MCF 10A (cell line): ENCODE results near the gene DGCR8. TPM values are rescaled to one million over a fixed set of nuclear protein-coding genes. Genes with fewer than 3 reads are reported as not detected.
A peak's percentile ranks its signal among the peaks of the same experiment; 100 is the strongest.

Source experiments
- BruUV-seq: library from RNA; stranded (reverse); fragments of 400-500 nt; replicated peaks from 2 replicates; lab custom pipeline; 2021; lab: Mats Ljungman, UMichigan
- CTCF ChIA-PET: fragments of 300-600 bp; sonication (Branson Sonifier 250); formaldehyde crosslinking; extraction: SDS; loops from one replicate; lab custom pipeline; 2021; ENCODE audit warnings: antibody characterized with exemption, inconsistent platforms; lab: Yijun Ruan, JAX
- POLR2A ChIA-PET: fragments of 300-600, 350-650 bp; sonication (Branson Sonifier 250); formaldehyde crosslinking; extraction: SDS; loops from one replicate; lab custom pipeline; 2020; ENCODE audit warnings: antibody characterized with exemption, inconsistent platforms; lab: Yijun Ruan, JAX
- DNase-seq: peaks from one replicate; pipeline ENCODE4 v3.0.0-alpha.2; 2018; ENCODE audit not compliant: unreplicated experiment
- H3K27ac Mint-ChIP-seq: one replicate; pipeline ENCODE4 v1.8.0; 2022; ENCODE audit warnings: mild to moderate bottlenecking, low read depth, mixed read lengths; ENCODE audit not compliant: unreplicated experiment
- H3K27me3 Mint-ChIP-seq: one replicate; pipeline ENCODE4 v1.8.0; 2022; ENCODE audit warnings: mixed read lengths; ENCODE audit not compliant: insufficient read depth, unreplicated experiment
- H3K36me3 Mint-ChIP-seq: one replicate; pipeline ENCODE4 v1.8.0; 2022; ENCODE audit warnings: mild to moderate bottlenecking, moderate library complexity, mixed read lengths; ENCODE audit not compliant: insufficient read depth, unreplicated experiment
- H3K4me1 Mint-ChIP-seq: one replicate; pipeline ENCODE4 v1.8.0; 2022; ENCODE audit warnings: mixed read lengths; ENCODE audit not compliant: insufficient read depth, unreplicated experiment
- H3K4me3 Mint-ChIP-seq: one replicate; pipeline ENCODE4 v1.8.0; 2022; ENCODE audit warnings: mild to moderate bottlenecking, moderate library complexity, mixed read lengths; ENCODE audit not compliant: unreplicated experiment
- H3K9me3 Mint-ChIP-seq: one replicate; pipeline ENCODE4 v1.8.0; 2022; ENCODE audit warnings: mixed read lengths; ENCODE audit not compliant: unreplicated experiment
- CTCF ChIP-seq: fragments of 200-600 bp; IDR thresholded peaks from one replicate; pipeline ENCODE4 v1.8.0; 2022; ENCODE audit warnings: antibody characterized with exemption, mild to moderate bottlenecking; ENCODE audit not compliant: unreplicated experiment
- intact Hi-C: fragments of 100-400 bp; cut with micrococcal nuclease; formaldehyde crosslinking; loops from 2 replicates; pipeline ENCODE4 v1.14.1; 2022
- total RNA-seq: library from RNA; stranded (reverse); gene quantifications from 2 replicates; pipeline ENCODE4 v1.2.3, GENCODE V29; 2022

The DGCR8 gene
- total RNA-seq, 1 experiment from 2014 or later = 40.8 TPM

- POLR2A ChIA-PET = interaction anchor here (1.0 to 2.2 kb wide), 2 partner anchors 10 kb away, joined by 3 to 11 read pairs; partner anchors contain the start of gene TRMT2A
- CTCF ChIA-PET = no interaction called here
- H3K27ac Mint-ChIP-seq = no peak overlapping the region
- DNase-seq = no peak
- H3K36me3 Mint-ChIP-seq = peaks cover 36% of the 10 kb centered on the region
- intact Hi-C loops = no loop called here
- no peaks in the 10 kb centered on the region for H3K9me3 Mint-ChIP-seq
- TF ChIP-seq CTCF = no peak
- H3K4me3 Mint-ChIP-seq = no peak overlapping the region
- BruUV-seq = no TSS peak
- no peaks in the 10 kb centered on the region for H3K27me3 Mint-ChIP-seq
- H3K4me1 Mint-ChIP-seq = no peaks in the 10 kb centered on the region
Measured at GRCh38 chr22:20127318-20127868, 47.4 kb downstream of the DGCR8 start.

- no TSS peak for BruUV-seq
- ChIA-PET CTCF (interaction anchor here (1.0 kb wide), 1 partner anchor 155 kb away, joined by 3 read pairs; no protein-coding TSS in a partner anchor), POLR2A (interaction anchor here (1.0 to 3.0 kb wide), 2 partner anchors 9 to 11 kb away, joined by 3 to 17 read pairs; partner anchors contain the start of gene TRMT2A)
- Mint-ChIP-seq H3K27me3 (no peaks in the 10 kb centered on the region), H3K36me3 (peaks cover 33% of the 10 kb centered on the region), H3K4me1 (no peaks in the 10 kb centered on the region), H3K9me3 (no peaks in the 10 kb centered on the region), H3K27ac (no peak overlapping the region), H3K4me3 (no peak overlapping the region)
- DNase-seq = no peak
- intact Hi-C loops = no loop called here
- no peak for TF ChIP-seq CTCF
Measured at GRCh38 chr22:20127869-20128618, 48.0 kb downstream of the DGCR8 start.

- CTCF ChIA-PET = interaction anchor here (1.0 kb wide), 1 partner anchor 156 kb away, joined by 3 read pairs; no protein-coding TSS in a partner anchor
- TSS peak; percentile 12 for BruUV-seq
- TF ChIP-seq CTCF = no peak
- H3K4me1 Mint-ChIP-seq = no peaks in the 10 kb centered on the region
- intact Hi-C loops = no loop called here
- POLR2A ChIA-PET = interaction anchor here (3.0 kb wide), 1 partner anchor 10 kb away, joined by 17 read pairs; the partner anchor contains the start of gene TRMT2A
- H3K4me3 Mint-ChIP-seq = no peak overlapping the region
- H3K27ac Mint-ChIP-seq = no peak overlapping the region
- DNase-seq = no peak
- H3K27me3 Mint-ChIP-seq = no peaks in the 10 kb centered on the region
- H3K9me3 Mint-ChIP-seq = no peaks in the 10 kb centered on the region
- H3K36me3 Mint-ChIP-seq = peaks cover 33% of the 10 kb centered on the region
Measured at GRCh38 chr22:20128619-20128901, 48.5 kb downstream of the DGCR8 start.
